ENCODE results near the gene TREM1. TPM values are rescaled to one million over a fixed set of nuclear protein-coding genes. Genes with fewer than 3 reads are reported as not detected.

TREM1 gene
- total and polyA plus RNA-seq, 7 donors, result 0.21 to 4.0 (median 0.57) TPM

GRCh38 chr6:41318261-41318653 lies 31.8 kb upstream of the TREM1 start:
- no peak for TF ChIP-seq CTCF (IDR thresholded peaks at IDR 0.05)
- no peaks in the 10 kb centered on the region for H3K36me3 ChIP-seq (ENCODE audit: insufficient read depth in 1 of 2, low read depth in 1 of 2)
- peaks cover 0 to 21% (median 0%) of the 10 kb centered on the region in 3 donors for H3K27me3 ChIP-seq (ENCODE audit: insufficient read depth in 3 of 3, low read length in 2 of 3)
- no peaks in the 10 kb centered on the region for H3K9me3 ChIP-seq
- H3K4me1 ChIP-seq, result peaks cover 3% of the 10 kb centered on the region
- DNase-seq (no peak), ATAC-seq (peak in 2 of 4 donors; percentile 7 to 13)
- H3K4me3 ChIP-seq, result peak overlapping the region; percentile 51
- 26 to 31% (median 27%) methylated on average over 9 of the region's 9 CpGs for WGBS, 3 donors
- intact Hi-C loops (cut with DNase I), result no loop called here
- no peak overlapping the region for H3K27ac ChIP-seq

DNA sequence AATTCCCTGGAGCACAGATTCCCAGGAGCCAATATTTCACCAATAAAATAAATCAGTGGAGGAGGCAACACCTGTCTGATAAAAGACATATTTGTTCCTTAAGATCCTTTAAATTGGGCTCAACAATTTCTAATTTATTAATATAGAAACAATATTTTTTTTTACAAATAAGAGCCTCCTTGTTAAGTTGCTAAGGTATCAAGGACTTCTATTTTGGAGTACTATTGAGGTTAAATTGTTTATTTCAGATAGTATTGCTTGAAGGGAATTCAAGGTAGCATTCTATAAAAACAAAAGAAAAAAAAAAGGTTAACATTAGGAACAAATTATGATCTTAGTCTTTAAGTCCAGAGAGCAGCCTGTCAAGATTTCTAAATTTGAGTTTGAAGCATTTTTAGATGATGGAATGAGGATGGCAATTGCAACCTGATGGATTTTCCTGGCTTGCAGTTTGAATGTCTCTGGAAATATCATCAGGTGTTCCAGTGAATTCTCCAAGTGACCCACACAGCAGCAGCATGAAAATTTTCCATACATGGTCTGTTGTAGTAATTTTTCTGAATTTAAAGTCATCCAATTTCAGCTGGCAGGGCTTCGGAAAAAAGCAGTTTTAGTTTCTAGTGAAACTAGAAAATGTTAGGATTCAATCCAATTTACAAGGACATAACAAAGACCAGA lies 29.6 kb upstream of the TREM1 start:
- H3K27ac ChIP-seq, result no peak overlapping the region
- H3K4me1 ChIP-seq, result peaks cover 3% of the 10 kb centered on the region
- intact Hi-C loops (cut with DNase I), result no loop called here
- no peaks in the 10 kb centered on the region for H3K9me3 ChIP-seq
- DNase-seq (no peak), ATAC-seq (no peak)
- no peak for TF ChIP-seq CTCF (IDR thresholded peaks at IDR 0.05)
- peaks cover 0 to 43% (median 0%) of the 10 kb centered on the region in 3 donors for H3K27me3 ChIP-seq (ENCODE audit: insufficient read depth in 3 of 3, low read length in 2 of 3)
- WGBS, 3 donors, result 49 to 62% (median 51%) methylated on average over 1 of the region's 1 CpG
- no peaks in the 10 kb centered on the region for H3K36me3 ChIP-seq (ENCODE audit: insufficient read depth in 1 of 2, low read depth in 1 of 2)
- no peak overlapping the region for H3K4me3 ChIP-seq

DNA sequence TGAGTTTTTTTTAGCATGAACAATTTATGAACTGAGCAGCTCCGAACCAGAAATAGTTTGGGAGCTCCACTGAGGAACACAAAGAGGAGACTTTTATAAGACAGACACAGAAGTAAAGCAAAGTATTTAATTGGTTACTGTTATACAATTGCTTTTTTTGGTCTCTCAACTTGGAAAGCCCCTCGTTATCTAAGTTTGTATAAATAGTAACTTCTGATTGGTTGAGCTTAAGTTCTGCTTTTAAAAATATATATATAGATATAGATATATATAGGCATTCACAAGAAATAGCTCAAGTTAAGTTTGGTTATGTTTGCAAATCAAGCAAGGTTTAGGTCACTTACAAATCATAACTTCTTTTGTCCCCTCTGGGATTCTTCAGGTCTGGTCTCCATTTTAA lies 28.7 kb upstream of the TREM1 start:
- no peak for DNase-seq
- 64 to 72% (median 66%) methylated on average over 2 of the region's 2 CpGs for WGBS, 3 donors
- peaks cover 0 to 49% (median 0%) of the 10 kb centered on the region in 3 donors for H3K27me3 ChIP-seq (ENCODE audit: insufficient read depth in 3 of 3, low read length in 2 of 3)
- no peaks in the 10 kb centered on the region for H3K9me3 ChIP-seq
- H3K36me3 ChIP-seq (ENCODE audit: insufficient read depth in 1 of 2, low read depth in 1 of 2), result no peaks in the 10 kb centered on the region
- no peak overlapping the region for H3K4me3 ChIP-seq
- no peak overlapping the region for H3K27ac ChIP-seq
- no peak for TF ChIP-seq CTCF (IDR thresholded peaks at IDR 0.05)
- intact Hi-C loops (cut with DNase I), result no loop called here
- H3K4me1 ChIP-seq, result peaks cover 3% of the 10 kb centered on the region
- no peak for ATAC-seq

- WGBS, 3 donors, result 29 to 31% (median 30%) methylated on average over 13 of the region's 13 CpGs
- Histone ChIP-seq H3K36me3 (ENCODE audit: insufficient read depth in 1 of 2, low read depth in 1 of 2) (no peaks in the 10 kb centered on the region), H3K4me3 (no peak overlapping the region), H3K27ac (no peak overlapping the region), H3K9me3 (no peaks in the 10 kb centered on the region), H3K4me1 (no peaks in the 10 kb centered on the region), H3K27me3 (ENCODE audit: insufficient read depth in 3 of 3, low read length in 2 of 3) (peaks cover 0 to 24% (median 3%) of the 10 kb centered on the region in 3 donors)
- DNase-seq (no peak), ATAC-seq (peak in 2 of 4 donors; percentile 40 to 60)
- peak; percentile 64 for TF ChIP-seq CTCF (IDR thresholded peaks at IDR 0.05)
- intact Hi-C loops (cut with DNase I), result no loop called here
Measured at GRCh38 chr6:41306187-41306854, 19.8 kb upstream of the TREM1 start.
